Bronchial epithelial cell (primary cell): ENCODE results near the gene AGBL1. TPM values are rescaled to one million over a fixed set of nuclear protein-coding genes. Genes with fewer than 3 reads are reported as not detected.

Experiments
- DNase-seq: peaks from one replicate; pipeline ENCODE4 v3.0.0-alpha.2; 2010; ENCODE audit warnings: low read depth
- FAIRE-seq: peaks from 2 replicates; lab custom pipeline; 2011; peaks lifted over from hg19 to GRCh38; lab: Jason Lieb, UNC
- H3K27me3 ChIP-seq: 2 replicates; pipeline ENCODE4 v1.5.1; 2011; ENCODE audit warnings: low read length; ENCODE audit not compliant: control insufficient read depth, insufficient read depth
- H3K36me3 ChIP-seq: 2 replicates; pipeline ENCODE4 v1.5.1; 2011; ENCODE audit warnings: low read length; ENCODE audit not compliant: control insufficient read depth, insufficient read depth
- H3K4me3 ChIP-seq: 2 replicates; pipeline ENCODE4 v1.5.1; 2011; ENCODE audit warnings: mild to moderate bottlenecking, low read depth, low read length, control low read depth
- total RNA-seq: library from RNA; depleted of rRNA; stranded (reverse); fragments of >200 nt; gene quantifications from 2 replicates; pipeline ENCODE4 v1.2.1, GENCODE V29; 2014
- TF ChIP-seq, protein P1 (sequence below): IDR thresholded peaks from 2 replicates; pipeline ENCODE4 v1.5.1; 2011; ENCODE audit warnings: mild to moderate bottlenecking, moderate library complexity, low read length, control low read depth, inconsistent platforms; ENCODE audit not compliant: insufficient read depth, severe bottlenecking

Gene AGBL1
- total RNA-seq, 1 donor from 2014 or later, result not detected

DNA sequence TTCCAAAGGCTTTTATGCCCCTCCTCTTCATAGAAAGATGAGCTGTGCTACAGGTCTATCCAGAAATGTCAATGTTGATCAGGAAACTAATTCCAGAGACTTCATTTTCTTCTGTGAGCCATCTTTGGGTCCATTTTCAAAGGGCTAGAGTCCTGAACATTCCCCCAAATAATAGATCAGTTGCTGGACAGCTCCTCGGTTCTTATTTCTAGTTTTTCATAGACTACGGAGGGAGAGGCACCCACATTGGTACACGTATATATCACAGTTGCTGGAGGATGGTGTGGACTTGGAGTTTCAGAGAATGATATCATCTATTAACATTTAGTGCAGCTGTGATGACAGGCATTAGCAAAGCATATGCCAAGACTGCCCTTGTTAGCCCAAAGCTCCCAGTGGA is 59.1 kb downstream of the AGBL1 start:
- Histone ChIP-seq H3K27me3 (no peaks in the 10 kb centered on the region), H3K4me3 (no peak overlapping the region), H3K36me3 (no peaks in the 10 kb centered on the region)
- FAIRE-seq (no peak), DNase-seq (no peak)
- TF ChIP-seq, protein P1, sequence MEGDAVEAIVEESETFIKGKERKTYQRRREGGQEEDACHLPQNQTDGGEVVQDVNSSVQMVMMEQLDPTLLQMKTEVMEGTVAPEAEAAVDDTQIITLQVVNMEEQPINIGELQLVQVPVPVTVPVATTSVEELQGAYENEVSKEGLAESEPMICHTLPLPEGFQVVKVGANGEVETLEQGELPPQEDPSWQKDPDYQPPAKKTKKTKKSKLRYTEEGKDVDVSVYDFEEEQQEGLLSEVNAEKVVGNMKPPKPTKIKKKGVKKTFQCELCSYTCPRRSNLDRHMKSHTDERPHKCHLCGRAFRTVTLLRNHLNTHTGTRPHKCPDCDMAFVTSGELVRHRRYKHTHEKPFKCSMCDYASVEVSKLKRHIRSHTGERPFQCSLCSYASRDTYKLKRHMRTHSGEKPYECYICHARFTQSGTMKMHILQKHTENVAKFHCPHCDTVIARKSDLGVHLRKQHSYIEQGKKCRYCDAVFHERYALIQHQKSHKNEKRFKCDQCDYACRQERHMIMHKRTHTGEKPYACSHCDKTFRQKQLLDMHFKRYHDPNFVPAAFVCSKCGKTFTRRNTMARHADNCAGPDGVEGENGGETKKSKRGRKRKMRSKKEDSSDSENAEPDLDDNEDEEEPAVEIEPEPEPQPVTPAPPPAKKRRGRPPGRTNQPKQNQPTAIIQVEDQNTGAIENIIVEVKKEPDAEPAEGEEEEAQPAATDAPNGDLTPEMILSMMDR, result no peak

- TF ChIP-seq, protein P1, result no peak
- Histone ChIP-seq H3K36me3 (no peaks in the 10 kb centered on the region), H3K4me3 (no peak overlapping the region), H3K27me3 (no peaks in the 10 kb centered on the region)
- DNase-seq (no peak), FAIRE-seq (no peak)
Measured at GRCh38 chr15:86139828-86140227, 60.2 kb downstream of the AGBL1 start.

DNA sequence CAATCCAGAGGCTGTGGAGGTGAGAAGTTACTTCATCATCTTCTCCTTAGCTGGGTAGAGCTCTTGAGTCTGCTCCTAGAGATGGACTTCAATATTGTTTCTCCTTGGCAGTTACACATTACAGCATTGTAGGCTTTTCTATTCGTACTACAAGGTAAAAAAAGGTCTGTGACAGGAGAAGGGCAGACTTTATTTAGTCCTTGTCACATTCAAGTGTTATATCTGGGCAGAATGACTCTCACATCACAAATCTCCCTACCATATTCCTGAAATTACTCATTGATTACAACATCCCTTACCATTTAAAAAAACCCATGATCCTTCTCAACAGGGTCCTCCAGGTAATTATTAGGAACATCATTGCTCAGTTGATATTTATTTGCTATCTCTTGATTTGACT is 75.0 kb downstream of the AGBL1 start:
- H3K4me3 ChIP-seq, result no peak overlapping the region
- DNase-seq, result no peak
- FAIRE-seq, result no peak
- no peaks in the 10 kb centered on the region for H3K36me3 ChIP-seq
- H3K27me3 ChIP-seq, result no peaks in the 10 kb centered on the region
- TF ChIP-seq, protein P1, result no peak

DNA sequence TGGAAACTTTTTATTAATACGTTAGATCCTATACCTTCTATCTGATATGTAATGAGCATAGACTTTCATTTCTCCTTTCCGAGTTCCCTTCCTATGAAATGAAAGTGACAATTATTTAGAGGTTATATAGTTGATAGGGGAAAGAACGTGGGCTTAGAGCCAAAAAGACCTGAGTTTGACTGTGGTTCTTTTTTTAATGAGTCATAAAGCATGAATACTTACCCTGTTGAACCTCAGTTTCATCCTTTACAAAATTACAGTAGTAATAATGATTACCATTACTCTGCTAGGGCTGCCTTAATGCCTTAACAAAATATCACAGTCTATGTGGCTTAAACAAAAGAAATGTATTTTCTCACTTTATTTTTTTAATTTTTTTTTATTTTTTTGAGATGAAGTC is 75.9 kb downstream of the AGBL1 start:
- DNase-seq (no peak), FAIRE-seq (no peak)
- H3K4me3 ChIP-seq, result no peak overlapping the region
- no peaks in the 10 kb centered on the region for H3K36me3 ChIP-seq
- no peaks in the 10 kb centered on the region for H3K27me3 ChIP-seq
- TF ChIP-seq, protein P1, result no peak

- Histone ChIP-seq H3K27me3 (no peaks in the 10 kb centered on the region), H3K36me3 (no peaks in the 10 kb centered on the region), H3K4me3 (no peak overlapping the region)
- DNase-seq (no peak), FAIRE-seq (no peak)
- TF ChIP-seq, protein P1, result no peak
Measured at GRCh38 chr15:86157606-86158293, 78.1 kb downstream of the AGBL1 start.

GRCh38 chr15:86159468-86159867 is 79.8 kb downstream of the AGBL1 start:
- no peak overlapping the region for H3K4me3 ChIP-seq
- DNase-seq (peak; percentile 5), FAIRE-seq (no peak)
- no peaks in the 10 kb centered on the region for H3K36me3 ChIP-seq
- TF ChIP-seq, protein P1, result no peak
- no peaks in the 10 kb centered on the region for H3K27me3 ChIP-seq
